ENCODE results near the gene TMEM82. TPM values are rescaled to one million over a fixed set of nuclear protein-coding genes. Genes with fewer than 3 reads are reported as not detected.
"Not testable (repeated sequence)": the region's sequence is repeated elsewhere in the genome, so short reads cannot be mapped to it uniquely, and the experiment has no call there.

The TMEM82 gene
- not detected for polyA plus RNA-seq (2012; ENCODE audit: low read depth, missing spikeins)

DNA sequence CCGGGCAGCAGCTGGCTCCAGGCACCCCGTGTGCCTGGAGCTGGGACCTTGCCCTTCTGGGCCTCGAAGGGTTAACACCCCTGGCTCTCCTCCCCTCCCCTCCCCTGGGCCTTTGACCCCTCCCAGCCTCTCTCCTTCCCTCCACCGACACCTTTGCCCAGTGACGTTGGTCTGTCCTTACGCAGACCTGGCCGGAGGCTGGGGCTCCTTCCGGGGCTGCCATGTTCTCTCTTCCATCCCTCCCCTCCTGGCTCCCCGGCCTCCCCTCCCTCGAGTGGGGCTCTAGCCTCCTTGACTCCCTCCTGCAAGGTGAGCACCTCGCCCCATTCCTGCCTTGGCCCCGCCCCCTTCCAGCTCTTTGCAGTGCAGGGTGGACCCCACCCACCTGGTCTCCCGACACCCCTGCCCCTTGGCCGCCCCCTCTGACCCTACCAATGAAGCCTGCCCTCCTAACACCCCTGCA lies at the start of gene TMEM82:
Gene TMEM82 (plus strand): TSS at position 161 of the 463 bp plus-strand sequence. CDS start 61 bp downstream, at position 222.
- no peak for DNase-seq (ENCODE audit: insufficient read length, low spot score)
- TF ChIP-seq POLR2AphosphoS5 (IDR thresholded peaks at IDR 0.05; ENCODE audit: low read depth, low read length) = no peak
- TF ChIP-seq POLR2A (IDR thresholded peaks at IDR 0.05; ENCODE audit: low read depth, low read length) = no peak
- no peak for TF ChIP-seq SPI1 (IDR thresholded peaks at IDR 0.05; ENCODE audit: low read depth, low read length)
- TF ChIP-seq POU2F2 (IDR thresholded peaks at IDR 0.05; ENCODE audit: low read depth, low read length) = no peak
- no peak for FAIRE-seq

DNA sequence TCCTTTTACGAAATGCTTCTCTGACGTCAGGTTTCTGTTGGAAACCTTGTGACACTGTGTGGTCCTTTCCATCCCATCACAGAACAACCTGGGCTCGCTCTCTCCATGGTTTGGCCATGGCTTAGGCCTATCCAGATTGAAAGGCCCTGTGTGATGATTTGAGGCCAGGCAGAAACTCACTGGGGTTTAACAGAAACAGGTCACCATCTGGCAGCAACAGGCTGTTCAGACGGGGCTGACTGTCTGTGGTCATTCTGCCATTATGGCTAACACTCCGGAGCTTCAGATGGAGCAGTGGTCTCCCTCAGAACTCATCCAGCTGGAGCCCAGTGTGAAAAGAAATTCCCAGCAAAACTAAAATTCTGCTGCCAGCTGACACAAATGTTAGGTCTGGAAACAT lies 48.9 kb upstream of the TMEM82 start:
- FAIRE-seq (no peak), DNase-seq (ENCODE audit: insufficient read length, low spot score) (no peak)
- TF ChIP-seq POLR2AphosphoS5 (IDR thresholded peaks at IDR 0.05; ENCODE audit: low read depth, low read length) (no peak), SPI1 (IDR thresholded peaks at IDR 0.05; ENCODE audit: low read depth, low read length) (no peak), POLR2A (IDR thresholded peaks at IDR 0.05; ENCODE audit: low read depth, low read length) (no peak), PAX5 (IDR thresholded peaks at IDR 0.05; ENCODE audit: insufficient read depth, low read length, severe bottlenecking) (no peak), POU2F2 (IDR thresholded peaks at IDR 0.05; ENCODE audit: low read depth, low read length) (no peak), TAF1 (IDR thresholded peaks at IDR 0.05; ENCODE audit: low read depth, low read length) (no peak)

- FAIRE-seq = peak; percentile 98
- peak; percentile 69 for DNase-seq (ENCODE audit: insufficient read length, low spot score)
- TF ChIP-seq POU2F2 (IDR thresholded peaks at IDR 0.05; ENCODE audit: low read depth, low read length) = peak; percentile 26; the same call in 1 of the 2 replicates
- peak; percentile 100 for TF ChIP-seq SPI1 (IDR thresholded peaks at IDR 0.05; ENCODE audit: low read depth, low read length)
- TF ChIP-seq POLR2AphosphoS5 (IDR thresholded peaks at IDR 0.05; ENCODE audit: low read depth, low read length) = peak; percentile 80
- TF ChIP-seq PAX5 (IDR thresholded peaks at IDR 0.05; ENCODE audit: insufficient read depth, low read length, severe bottlenecking) = no peak
- peak; percentile 76 for TF ChIP-seq POLR2A (IDR thresholded peaks at IDR 0.05; ENCODE audit: low read depth, low read length)
- 0 out of 2 replicates have a peak, but pooled peaks have one; percentile 53 for TF ChIP-seq TAF1 (IDR thresholded peaks at IDR 0.05; ENCODE audit: low read depth, low read length)
Observed at GRCh38 chr1:15696956-15697521, 45.3 kb upstream of the TMEM82 start.

DNA sequence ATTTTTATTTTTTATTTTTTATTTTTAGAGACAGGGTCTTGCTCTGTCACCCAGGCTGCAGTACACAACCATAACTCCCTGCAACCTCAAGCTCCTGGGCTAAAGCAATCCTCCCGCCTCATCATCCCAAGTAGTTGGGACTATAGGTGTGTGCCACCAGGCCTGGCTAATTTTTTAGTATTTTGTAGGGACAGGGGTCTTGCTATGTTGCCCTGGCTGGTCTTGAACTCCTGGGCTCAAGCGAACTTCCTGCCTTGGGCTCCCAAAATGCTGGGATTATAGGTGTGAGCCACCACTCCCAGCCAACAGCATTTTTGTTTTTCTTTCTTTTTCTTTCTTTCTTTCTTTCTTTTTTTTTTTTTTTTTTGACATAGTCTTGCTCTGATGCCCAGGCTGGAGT lies 44.1 kb upstream of the TMEM82 start:
- TF ChIP-seq TAF1 (IDR thresholded peaks at IDR 0.05; ENCODE audit: low read depth, low read length) (no peak), PAX5 (IDR thresholded peaks at IDR 0.05; ENCODE audit: insufficient read depth, low read length, severe bottlenecking) (no peak), POLR2AphosphoS5 (IDR thresholded peaks at IDR 0.05; ENCODE audit: low read depth, low read length) (no peak), POLR2A (IDR thresholded peaks at IDR 0.05; ENCODE audit: low read depth, low read length) (no peak), SPI1 (IDR thresholded peaks at IDR 0.05; ENCODE audit: low read depth, low read length) (no peak), POU2F2 (IDR thresholded peaks at IDR 0.05; ENCODE audit: low read depth, low read length) (no peak)
- FAIRE-seq (no peak), DNase-seq (ENCODE audit: insufficient read length, low spot score) (no peak)

- not testable (repeated sequence) for DNase-seq (ENCODE audit: insufficient read length, low spot score); FAIRE-seq
Observed at GRCh38 chr1:15699321-15699720, 43.0 kb upstream of the TMEM82 start.

DNA sequence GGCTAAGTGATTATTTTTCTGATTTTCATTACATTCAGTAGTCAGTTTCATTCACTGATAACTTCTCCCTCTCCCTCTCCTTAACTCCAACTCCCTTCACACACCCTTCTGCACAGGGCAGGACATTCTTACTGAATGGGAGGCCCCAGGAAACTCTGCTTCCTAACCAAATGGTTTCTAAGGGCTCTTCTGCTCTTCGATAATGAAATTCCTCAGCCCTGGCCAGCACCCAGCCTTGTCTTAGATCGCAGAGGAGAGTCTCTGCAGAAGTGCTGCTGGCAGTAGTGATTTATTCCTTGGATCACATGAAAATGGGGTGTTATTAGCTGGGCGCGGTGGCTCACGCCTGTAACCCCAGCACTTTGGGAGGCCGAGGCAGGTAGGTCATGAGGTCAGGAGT lies 41.8 kb upstream of the TMEM82 start:
- no peak for DNase-seq (ENCODE audit: insufficient read length, low spot score)
- no peak for FAIRE-seq
- TF ChIP-seq PAX5 (IDR thresholded peaks at IDR 0.05; ENCODE audit: insufficient read depth, low read length, severe bottlenecking) (no peak), POU2F2 (IDR thresholded peaks at IDR 0.05; ENCODE audit: low read depth, low read length) (no peak), TAF1 (IDR thresholded peaks at IDR 0.05; ENCODE audit: low read depth, low read length) (no peak), POLR2AphosphoS5 (IDR thresholded peaks at IDR 0.05; ENCODE audit: low read depth, low read length) (no peak), SPI1 (IDR thresholded peaks at IDR 0.05; ENCODE audit: low read depth, low read length) (no peak), POLR2A (IDR thresholded peaks at IDR 0.05; ENCODE audit: low read depth, low read length) (no peak)

DNA sequence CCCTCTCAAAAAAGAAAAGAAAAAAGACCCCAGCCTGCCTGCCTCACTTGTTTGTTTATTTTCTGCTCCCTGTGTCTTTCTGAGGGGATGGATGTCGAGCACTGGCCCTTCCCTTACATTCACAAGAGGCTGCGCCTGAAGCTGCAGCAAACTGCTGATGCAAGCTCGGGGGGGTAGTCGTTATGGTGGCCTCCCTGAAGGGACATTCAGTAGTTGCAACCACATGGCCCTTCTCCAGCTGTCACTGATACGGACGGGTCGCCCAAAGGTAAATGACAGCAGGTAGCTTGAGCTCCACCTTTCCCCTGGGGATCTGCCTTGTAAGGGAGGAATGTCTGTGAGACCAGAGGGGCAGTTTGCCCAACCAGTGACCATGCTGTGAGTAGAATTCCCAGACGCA lies 40.5 kb upstream of the TMEM82 start:
- DNase-seq (ENCODE audit: insufficient read length, low spot score) = no peak
- no peak for FAIRE-seq
- TF ChIP-seq PAX5 (IDR thresholded peaks at IDR 0.05; ENCODE audit: insufficient read depth, low read length, severe bottlenecking) (no peak), POLR2AphosphoS5 (IDR thresholded peaks at IDR 0.05; ENCODE audit: low read depth, low read length) (no peak), POLR2A (IDR thresholded peaks at IDR 0.05; ENCODE audit: low read depth, low read length) (no peak), SPI1 (IDR thresholded peaks at IDR 0.05; ENCODE audit: low read depth, low read length) (no peak), POU2F2 (IDR thresholded peaks at IDR 0.05; ENCODE audit: low read depth, low read length) (no peak), TAF1 (IDR thresholded peaks at IDR 0.05; ENCODE audit: low read depth, low read length) (no peak)

GRCh38 chr1:15702722-15703550 lies 39.4 kb upstream of the TMEM82 start:
- FAIRE-seq (no peak), DNase-seq (ENCODE audit: insufficient read length, low spot score) (no peak)
- TF ChIP-seq POLR2AphosphoS5 (IDR thresholded peaks at IDR 0.05; ENCODE audit: low read depth, low read length) (no peak), PAX5 (IDR thresholded peaks at IDR 0.05; ENCODE audit: insufficient read depth, low read length, severe bottlenecking) (no peak), TAF1 (IDR thresholded peaks at IDR 0.05; ENCODE audit: low read depth, low read length) (no peak), POLR2A (IDR thresholded peaks at IDR 0.05; ENCODE audit: low read depth, low read length) (no peak), SPI1 (IDR thresholded peaks at IDR 0.05; ENCODE audit: low read depth, low read length) (no peak), POU2F2 (IDR thresholded peaks at IDR 0.05; ENCODE audit: low read depth, low read length) (no peak)

GRCh38 chr1:15703562-15703961 lies 38.7 kb upstream of the TMEM82 start:
- DNase-seq (ENCODE audit: insufficient read length, low spot score) = no peak
- no peak for FAIRE-seq

More at GRCh38 chr1:15703562-15703961, 38.7 kb upstream of the TMEM82 start:
- TF ChIP-seq POLR2AphosphoS5 (IDR thresholded peaks at IDR 0.05; ENCODE audit: low read depth, low read length) (no peak), POU2F2 (IDR thresholded peaks at IDR 0.05; ENCODE audit: low read depth, low read length) (no peak), POLR2A (IDR thresholded peaks at IDR 0.05; ENCODE audit: low read depth, low read length) (no peak), PAX5 (IDR thresholded peaks at IDR 0.05; ENCODE audit: insufficient read depth, low read length, severe bottlenecking) (no peak), SPI1 (IDR thresholded peaks at IDR 0.05; ENCODE audit: low read depth, low read length) (no peak), TAF1 (IDR thresholded peaks at IDR 0.05; ENCODE audit: low read depth, low read length) (no peak)
